Common myeloid progenitor, CD34-positive (primary cell): ENCODE data around the gene LSAMP.

Experiments
- CTCF ChIA-PET: fragments of 350-600 bp; sonication (Branson Sonifier 250); formaldehyde crosslinking; loops from one replicate; lab custom pipeline; 2021; ENCODE audit warnings: antibody characterized with exemption; lab: Charles Lee
- POLR2A ChIA-PET: fragments of 350-600 bp; sonication (Branson Sonifier 250); formaldehyde crosslinking; loops from one replicate; lab custom pipeline; 2021; ENCODE audit warnings: antibody characterized with exemption; lab: Charles Lee
- DNase-seq, 3 donors: peaks; one replicate each; pipeline versions ENCODE4 v3.0.0 to v3.0.0-alpha.2; 2013
- H3K27ac ChIP-seq, 2 experiments: 1 replicate in 1 of 2; 2 replicates in 1 of 2; pipeline ENCODE4 v1.7.0; 2013; ENCODE audit warnings: inconsistent platforms in 2 of 2, low read length in 2 of 2, mild to moderate bottlenecking in 2 of 2, low read depth in 1 of 2, moderate library complexity in 1 of 2; ENCODE audit not compliant: severe bottlenecking in 2 of 2, insufficient read depth in 1 of 2, poor library complexity in 1 of 2
- H3K27me3 ChIP-seq, 5 experiments: replicated peaks in 2 of 5; 1 replicate in 3 of 5; 2 replicates in 2 of 5; pipeline versions ENCODE4 v1.6.1 to v1.7.0; 2013; ENCODE audit warnings: low read length in 4 of 5, mild to moderate bottlenecking in 2 of 5, moderate library complexity in 2 of 5, inconsistent platforms in 1 of 5; ENCODE audit not compliant: insufficient read depth in 5 of 5, control insufficient read depth in 4 of 5
- H3K36me3 ChIP-seq, 4 experiments: 1 replicate in 2 of 4; 2 replicates in 2 of 4; pipeline versions ENCODE4 v1.6.1 to v1.7.0; 2013; ENCODE audit warnings: low read length in 3 of 4, control low read depth in 1 of 4, mild to moderate bottlenecking in 1 of 4; ENCODE audit not compliant: control insufficient read depth in 4 of 4, insufficient read depth in 4 of 4
- H3K4me1 ChIP-seq, 4 experiments: 1 replicate in 3 of 4; 2 replicates in 1 of 4; pipeline versions ENCODE4 v1.6.1 to v1.7.1; 2013; ENCODE audit warnings: low read length in 3 of 4, mild to moderate bottlenecking in 3 of 4, control low read depth in 1 of 4, inconsistent platforms in 1 of 4, moderate library complexity in 1 of 4; ENCODE audit not compliant: control insufficient read depth in 4 of 4, insufficient read depth in 4 of 4; ENCODE audit errors: control extremely low read depth in 1 of 4
- H3K4me3 ChIP-seq, 7 experiments: 1 replicate in 4 of 7; 2 replicates in 3 of 7; pipeline versions ENCODE4 v1.5.1 to v1.7.0; 2013; ENCODE audit warnings: mild to moderate bottlenecking in 7 of 7, low read length in 6 of 7, moderate library complexity in 6 of 7, inconsistent platforms in 2 of 7, low read depth in 2 of 7, control low read depth in 1 of 7; ENCODE audit not compliant: insufficient read depth in 4 of 7, control insufficient read depth in 1 of 7; ENCODE audit errors: extremely low read depth in 1 of 7
- H3K9me3 ChIP-seq, 5 experiments: 1 replicate in 4 of 5; 2 replicates in 1 of 5; pipeline versions ENCODE4 v1.6.1 to v1.7.1; 2013; ENCODE audit warnings: low read length in 4 of 5, mild to moderate bottlenecking in 2 of 5, inconsistent platforms in 1 of 5, low read depth in 1 of 5, moderate library complexity in 1 of 5; ENCODE audit not compliant: control insufficient read depth in 4 of 5, insufficient read depth in 2 of 5; ENCODE audit errors: control extremely low read depth in 1 of 5
- WGBS: methylation state at CpG from one replicate; pipeline ENCODE4 v1.1.5; 2013; ENCODE audit not compliant: insufficient coverage; 5-methylcytosine and 5-hydroxymethylcytosine counted together

Gene LSAMP

GRCh38 chr3:116093374-116093773 lies 351.9 kb downstream of the LSAMP start:
- H3K9me3 ChIP-seq = no peaks in the 10 kb centered on the region
- CTCF ChIA-PET = no interaction called here
- no peaks in the 10 kb centered on the region for H3K27me3 ChIP-seq
- POLR2A ChIA-PET = no interaction called here
- H3K36me3 ChIP-seq = no peaks in the 10 kb centered on the region
- H3K27ac ChIP-seq = no peak overlapping the region
- H3K4me1 ChIP-seq = no peaks in the 10 kb centered on the region
- WGBS = no CpG with 5 or more reads among the region's 2 CpGs
- no peak overlapping the region for H3K4me3 ChIP-seq
- no peak for DNase-seq

DNA sequence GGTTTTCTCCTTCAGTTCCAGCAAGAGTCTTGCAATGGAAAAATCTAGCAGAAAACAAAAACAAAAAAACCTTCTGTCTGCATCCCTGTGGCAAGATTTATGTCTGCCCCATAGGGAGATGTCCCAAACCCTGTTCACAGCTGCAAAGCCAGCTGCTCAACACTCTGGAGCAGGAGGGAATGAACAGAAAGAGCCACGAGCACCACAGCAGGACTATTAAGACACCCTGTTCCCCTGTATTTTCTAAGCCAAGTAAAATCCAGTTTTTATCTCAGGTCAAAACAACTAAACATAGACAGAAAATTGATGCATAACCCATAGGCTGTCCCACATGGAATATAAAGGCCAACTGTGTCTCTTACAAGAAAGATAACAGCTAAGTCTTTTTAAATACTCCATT lies 357.9 kb downstream of the LSAMP start:
- ChIA-PET POLR2A (no interaction called here), CTCF (no interaction called here)
- 75% methylated on average over 1 of the region's 1 CpG for WGBS
- H3K4me3 ChIP-seq = no peak overlapping the region
- H3K9me3 ChIP-seq = no peaks in the 10 kb centered on the region
- no peaks in the 10 kb centered on the region for H3K27me3 ChIP-seq
- DNase-seq = no peak
- H3K4me1 ChIP-seq = no peaks in the 10 kb centered on the region
- no peak overlapping the region for H3K27ac ChIP-seq
- no peaks in the 10 kb centered on the region for H3K36me3 ChIP-seq

- Histone ChIP-seq H3K36me3 (no peaks in the 10 kb centered on the region), H3K9me3 (no peaks in the 10 kb centered on the region), H3K4me1 (no peaks in the 10 kb centered on the region), H3K27ac (no peak overlapping the region), H3K27me3 (no peaks in the 10 kb centered on the region), H3K4me3 (no peak overlapping the region)
- POLR2A ChIA-PET = no interaction called here
- 87% methylated on average over 3 of the region's 4 CpGs for WGBS
- no peak for DNase-seq
- CTCF ChIA-PET = no interaction called here
Measured at GRCh38 chr3:116084999-116085791, 360.1 kb downstream of the LSAMP start.

DNA sequence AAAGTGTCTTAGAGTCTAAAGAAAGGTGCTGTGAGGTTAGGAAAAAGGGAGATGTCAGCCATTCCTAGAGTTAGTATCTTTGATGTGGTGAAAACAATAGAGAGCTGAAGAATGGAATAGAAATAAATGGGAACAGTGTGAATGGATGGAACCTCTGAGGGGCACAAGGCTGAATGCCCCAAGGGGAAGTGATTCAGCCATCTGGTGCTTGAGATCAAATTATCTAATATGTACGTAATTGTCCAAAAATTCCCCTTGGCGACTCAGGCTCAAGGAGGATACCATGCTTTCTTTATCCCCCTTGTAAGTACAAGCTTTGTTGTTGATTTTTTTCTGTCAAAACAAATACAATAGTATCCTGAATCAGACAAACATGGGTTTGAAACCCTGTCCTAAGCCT lies 361.6 kb downstream of the LSAMP start:
- Histone ChIP-seq H3K27me3 (no peaks in the 10 kb centered on the region), H3K36me3 (no peaks in the 10 kb centered on the region), H3K27ac (no peak overlapping the region), H3K4me1 (no peaks in the 10 kb centered on the region), H3K4me3 (no peak overlapping the region), H3K9me3 (no peaks in the 10 kb centered on the region)
- POLR2A ChIA-PET = no interaction called here
- WGBS = no CpG with 5 or more reads among the region's 2 CpGs
- CTCF ChIA-PET = no interaction called here
- DNase-seq = no peak

DNA sequence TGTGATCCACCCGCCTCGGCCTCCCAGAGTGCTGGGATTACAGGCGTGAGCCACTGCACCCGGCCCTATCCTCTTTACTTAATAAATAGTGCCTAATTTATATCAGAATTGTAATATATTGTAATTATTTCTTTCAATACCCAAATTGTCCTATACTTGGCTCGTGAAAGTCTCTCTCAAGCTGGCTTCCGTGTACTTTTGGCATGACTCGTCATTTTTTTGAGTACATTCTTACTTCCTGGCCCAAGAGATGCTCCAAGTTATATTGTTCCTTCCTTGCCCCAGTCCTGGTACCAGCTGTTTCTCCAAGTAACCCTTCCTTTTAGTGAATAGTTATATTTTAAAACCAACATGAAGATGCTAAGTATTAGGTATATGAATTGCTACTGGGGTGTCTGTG lies 366.7 kb downstream of the LSAMP start:
- no peak overlapping the region for H3K4me3 ChIP-seq
- POLR2A ChIA-PET = no interaction called here
- H3K4me1 ChIP-seq = no peaks in the 10 kb centered on the region
- 66% methylated on average over 3 of the region's 7 CpGs for WGBS
- CTCF ChIA-PET = no interaction called here
- no peaks in the 10 kb centered on the region for H3K27me3 ChIP-seq
- DNase-seq = no peak
- H3K27ac ChIP-seq = no peak overlapping the region
- no peaks in the 10 kb centered on the region for H3K36me3 ChIP-seq
- H3K9me3 ChIP-seq = no peaks in the 10 kb centered on the region

- no peak overlapping the region for H3K4me3 ChIP-seq
- H3K27me3 ChIP-seq = no peaks in the 10 kb centered on the region
- ChIA-PET CTCF (no interaction called here), POLR2A (no interaction called here)
- DNase-seq = no peak
- no peak overlapping the region for H3K27ac ChIP-seq
- WGBS = 100% methylated on average over 2 of the region's 2 CpGs
- no peaks in the 10 kb centered on the region for H3K4me1 ChIP-seq
- no peaks in the 10 kb centered on the region for H3K9me3 ChIP-seq
- no peaks in the 10 kb centered on the region for H3K36me3 ChIP-seq
Measured at GRCh38 chr3:116077557-116077956, 367.7 kb downstream of the LSAMP start.

DNA sequence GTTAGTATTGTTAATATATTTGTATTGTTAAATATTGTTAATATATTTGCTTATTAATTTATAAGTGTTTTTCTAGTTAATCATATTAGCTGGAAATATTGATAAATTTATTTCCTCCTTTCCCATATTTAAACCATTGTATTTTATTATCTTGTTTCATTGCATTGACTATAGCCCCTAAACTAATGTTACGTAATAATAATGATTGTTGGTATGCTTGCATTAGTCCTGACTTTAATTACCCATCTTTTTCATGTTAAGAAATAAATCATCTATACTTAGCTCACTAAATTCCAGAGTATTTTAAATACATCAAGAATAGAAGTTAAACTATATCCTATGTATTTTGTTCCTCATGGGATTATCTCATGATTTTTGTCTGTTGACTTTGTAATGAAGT lies 368.2 kb downstream of the LSAMP start:
- Histone ChIP-seq H3K4me3 (no peak overlapping the region), H3K27me3 (no peaks in the 10 kb centered on the region), H3K27ac (no peak overlapping the region), H3K4me1 (no peaks in the 10 kb centered on the region), H3K9me3 (no peaks in the 10 kb centered on the region), H3K36me3 (no peaks in the 10 kb centered on the region)
- POLR2A ChIA-PET = no interaction called here
- WGBS = no CpG with 5 or more reads among the region's 1 CpG
- no peak for DNase-seq
- CTCF ChIA-PET = no interaction called here
